ENCODE measurements around the gene ZBTB18. TPM values are rescaled to one million over a fixed set of nuclear protein-coding genes. Genes with fewer than 3 reads are reported as not detected.

ZBTB18 gene
- total RNA-seq, 2 experiments from 2014 or later, result 18.4 to 19.6 TPM

GRCh38 chr1:244088161-244088560, 37.1 kb downstream of the ZBTB18 start:
- H3K27me3 Mint-ChIP-seq, result peaks cover 11% of the 10 kb centered on the region
- no peak overlapping the region for H3K4me3 Mint-ChIP-seq
- no peaks in the 10 kb centered on the region for H3K4me1 Mint-ChIP-seq
- ChIA-PET CTCF (interaction anchor here (0.6 kb wide), 1 partner anchor 1109 kb away, joined by 3 read pairs; no protein-coding TSS in a partner anchor), POLR2A (no interaction called here)
- H3K9me3 Mint-ChIP-seq, result peaks cover 3% of the 10 kb centered on the region
- H3K36me3 Mint-ChIP-seq (ENCODE audit: low read depth), result no peaks in the 10 kb centered on the region
- no peak overlapping the region for H3K27ac Mint-ChIP-seq
- DNase-seq, result no peak

- Mint-ChIP-seq H3K27ac (no peak overlapping the region), H3K4me1 (no peaks in the 10 kb centered on the region), H3K9me3 (peaks cover 3% of the 10 kb centered on the region), H3K36me3 (ENCODE audit: low read depth) (no peaks in the 10 kb centered on the region), H3K27me3 (peaks cover 2% of the 10 kb centered on the region), H3K4me3 (no peak overlapping the region)
- POLR2A ChIA-PET, result no interaction called here
- CTCF ChIA-PET, result no interaction called here
- DNase-seq, result no peak
Measured at GRCh38 chr1:244089561-244089960, 38.5 kb downstream of the ZBTB18 start.

GRCh38 chr1:244090645-244091044, 39.6 kb downstream of the ZBTB18 start:
- H3K27me3 Mint-ChIP-seq, result no peaks in the 10 kb centered on the region
- H3K9me3 Mint-ChIP-seq, result peaks cover 3% of the 10 kb centered on the region
- no peak for DNase-seq
- ChIA-PET CTCF (no interaction called here), POLR2A (no interaction called here)
- H3K27ac Mint-ChIP-seq, result no peak overlapping the region
- no peaks in the 10 kb centered on the region for H3K4me1 Mint-ChIP-seq
- H3K4me3 Mint-ChIP-seq, result no peak overlapping the region
- H3K36me3 Mint-ChIP-seq (ENCODE audit: low read depth), result no peaks in the 10 kb centered on the region

GRCh38 chr1:244092293-244092963, 41.3 kb downstream of the ZBTB18 start:
- no peak overlapping the region for H3K27ac Mint-ChIP-seq
- peaks cover under 1% of the 10 kb centered on the region for H3K27me3 Mint-ChIP-seq
- CTCF ChIA-PET, result no interaction called here
- H3K4me3 Mint-ChIP-seq, result no peak overlapping the region
- H3K4me1 Mint-ChIP-seq, result no peaks in the 10 kb centered on the region
- no peaks in the 10 kb centered on the region for H3K36me3 Mint-ChIP-seq (ENCODE audit: low read depth)
- no peak for DNase-seq
- POLR2A ChIA-PET, result no interaction called here
- H3K9me3 Mint-ChIP-seq, result no peaks in the 10 kb centered on the region

GRCh38 chr1:244092964-244093638, 42.0 kb downstream of the ZBTB18 start:
- no peak overlapping the region for H3K27ac Mint-ChIP-seq
- no peaks in the 10 kb centered on the region for H3K9me3 Mint-ChIP-seq
- peaks cover 5% of the 10 kb centered on the region for H3K27me3 Mint-ChIP-seq
- no peak overlapping the region for H3K4me3 Mint-ChIP-seq
- H3K4me1 Mint-ChIP-seq, result no peaks in the 10 kb centered on the region
- ChIA-PET CTCF (no interaction called here), POLR2A (no interaction called here)
- H3K36me3 Mint-ChIP-seq (ENCODE audit: low read depth), result no peaks in the 10 kb centered on the region
- no peak for DNase-seq

- no peak overlapping the region for H3K27ac Mint-ChIP-seq
- H3K9me3 Mint-ChIP-seq, result no peaks in the 10 kb centered on the region
- no peak overlapping the region for H3K4me3 Mint-ChIP-seq
- ChIA-PET CTCF (no interaction called here), POLR2A (no interaction called here)
- H3K27me3 Mint-ChIP-seq, result peaks cover 10% of the 10 kb centered on the region
- peaks cover 1% of the 10 kb centered on the region for H3K4me1 Mint-ChIP-seq
- H3K36me3 Mint-ChIP-seq (ENCODE audit: low read depth), result no peaks in the 10 kb centered on the region
- DNase-seq, result no peak
Measured at GRCh38 chr1:244094880-244095528, 43.9 kb downstream of the ZBTB18 start.

- Mint-ChIP-seq H3K9me3 (no peaks in the 10 kb centered on the region), H3K4me1 (peaks cover 1% of the 10 kb centered on the region), H3K27me3 (peaks cover 10% of the 10 kb centered on the region), H3K27ac (no peak overlapping the region), H3K4me3 (no peak overlapping the region), H3K36me3 (ENCODE audit: low read depth) (no peaks in the 10 kb centered on the region)
- no peak for DNase-seq
- ChIA-PET POLR2A (no interaction called here), CTCF (no interaction called here)
Measured at GRCh38 chr1:244095529-244095911, 44.4 kb downstream of the ZBTB18 start.

- no peaks in the 10 kb centered on the region for H3K36me3 Mint-ChIP-seq (ENCODE audit: low read depth)
- CTCF ChIA-PET, result no interaction called here
- no peaks in the 10 kb centered on the region for H3K9me3 Mint-ChIP-seq
- H3K4me1 Mint-ChIP-seq, result peaks cover 7% of the 10 kb centered on the region
- H3K4me3 Mint-ChIP-seq, result no peak overlapping the region
- H3K27ac Mint-ChIP-seq, result no peak overlapping the region
- peaks cover 12% of the 10 kb centered on the region for H3K27me3 Mint-ChIP-seq
- POLR2A ChIA-PET, result no interaction called here
- DNase-seq, result no peak
Measured at GRCh38 chr1:244096066-244096610, 45.1 kb downstream of the ZBTB18 start.

GRCh38 chr1:244096691-244097090, 45.6 kb downstream of the ZBTB18 start:
- POLR2A ChIA-PET, result no interaction called here
- no peaks in the 10 kb centered on the region for H3K36me3 Mint-ChIP-seq (ENCODE audit: low read depth)
- no peak overlapping the region for H3K27ac Mint-ChIP-seq
- peaks cover 12% of the 10 kb centered on the region for H3K27me3 Mint-ChIP-seq
- no peaks in the 10 kb centered on the region for H3K9me3 Mint-ChIP-seq
- no peak for DNase-seq
- CTCF ChIA-PET, result no interaction called here
- H3K4me3 Mint-ChIP-seq, result no peak overlapping the region
- peaks cover 7% of the 10 kb centered on the region for H3K4me1 Mint-ChIP-seq

- ChIA-PET CTCF (no interaction called here), POLR2A (no interaction called here)
- peaks cover 7% of the 10 kb centered on the region for H3K4me1 Mint-ChIP-seq
- H3K4me3 Mint-ChIP-seq, result no peak overlapping the region
- DNase-seq, result no peak
- H3K27me3 Mint-ChIP-seq, result peaks cover 12% of the 10 kb centered on the region
- no peaks in the 10 kb centered on the region for H3K9me3 Mint-ChIP-seq
- no peak overlapping the region for H3K27ac Mint-ChIP-seq
- no peaks in the 10 kb centered on the region for H3K36me3 Mint-ChIP-seq (ENCODE audit: low read depth)
Measured at GRCh38 chr1:244097523-244098405, 46.7 kb downstream of the ZBTB18 start.

GRCh38 chr1:244099258-244099930, 48.3 kb downstream of the ZBTB18 start:
- ChIA-PET POLR2A (no interaction called here), CTCF (no interaction called here)
- Mint-ChIP-seq H3K36me3 (ENCODE audit: low read depth) (no peaks in the 10 kb centered on the region), H3K4me3 (no peak overlapping the region), H3K4me1 (peaks cover 7% of the 10 kb centered on the region), H3K27me3 (peaks cover 13% of the 10 kb centered on the region), H3K9me3 (no peaks in the 10 kb centered on the region), H3K27ac (no peak overlapping the region)
- DNase-seq, result no peak

- H3K36me3 Mint-ChIP-seq (ENCODE audit: low read depth), result no peaks in the 10 kb centered on the region
- H3K4me1 Mint-ChIP-seq, result peaks cover 7% of the 10 kb centered on the region
- H3K27me3 Mint-ChIP-seq, result peaks cover 15% of the 10 kb centered on the region
- POLR2A ChIA-PET, result no interaction called here
- CTCF ChIA-PET, result no interaction called here
- no peak overlapping the region for H3K27ac Mint-ChIP-seq
- H3K9me3 Mint-ChIP-seq, result no peaks in the 10 kb centered on the region
- no peak overlapping the region for H3K4me3 Mint-ChIP-seq
- DNase-seq, result no peak
Measured at GRCh38 chr1:244100276-244100675, 49.2 kb downstream of the ZBTB18 start.
